DOHH2 (cell line): Measurements from ENCODE around the gene SPNS2.

Experiments
- H3F3A ChIP-seq: fragments of 200-600 bp; sonication (generic), shearing (Covaris generic); 2 replicates; pipeline ENCODE4 v1.6.0; 2016; ENCODE audit warnings: antibody characterized with exemption, mild to moderate bottlenecking; ENCODE audit not compliant: control insufficient read depth, insufficient read depth
- H3K27ac ChIP-seq: fragments of 200-600 bp; sonication (generic); 2 replicates; pipeline ENCODE4 v1.5.1; 2014; ENCODE audit warnings: low read depth, mild to moderate bottlenecking, low read length, moderate library complexity
- H3K27me3 ChIP-seq: fragments of 200-600 bp; sonication (generic); 2 replicates; pipeline ENCODE4 v1.6.1; 2014; ENCODE audit warnings: mild to moderate bottlenecking, low read length, mixed read lengths; ENCODE audit not compliant: control insufficient read depth
- H3K36me3 ChIP-seq: fragments of 200-600 bp; sonication (generic); 2 replicates; pipeline ENCODE4 v1.6.1; 2014; ENCODE audit warnings: mild to moderate bottlenecking, low read length, moderate library complexity, mixed read lengths; ENCODE audit not compliant: control insufficient read depth
- H3K4me1 ChIP-seq: fragments of 200-600 bp; sonication (generic); 2 replicates; pipeline ENCODE4 v1.6.1; 2014; ENCODE audit warnings: mild to moderate bottlenecking, low read length, mixed read lengths; ENCODE audit not compliant: control insufficient read depth
- H3K4me2 ChIP-seq: fragments of 200-600 bp; sonication (generic); 2 replicates; pipeline ENCODE4 v1.6.0; 2014; ENCODE audit warnings: mild to moderate bottlenecking, low read length, moderate library complexity
- H3K4me3 ChIP-seq: fragments of 200-600 bp; sonication (generic); 2 replicates; pipeline ENCODE4 v1.5.1; 2014; ENCODE audit warnings: mild to moderate bottlenecking, low read length, mixed read lengths
- H3K79me2 ChIP-seq: fragments of 200-600 bp; sonication (generic); 2 replicates; pipeline ENCODE4 v1.6.1; 2014; ENCODE audit warnings: mild to moderate bottlenecking, low read length, mixed read lengths; ENCODE audit not compliant: control insufficient read depth
- H3K9me2 ChIP-seq: fragments of 200-600 bp; sonication (generic); replicated peaks from 2 replicates; pipeline ENCODE4 v1.6.1; 2014; ENCODE audit warnings: mild to moderate bottlenecking, low read length, mixed read lengths; ENCODE audit not compliant: control insufficient read depth
- H3K9me3 ChIP-seq: fragments of 200-600 bp; sonication (generic); 2 replicates; pipeline ENCODE4 v1.6.1; 2014; ENCODE audit warnings: antibody characterized with exemption, low read length, mixed read lengths; ENCODE audit not compliant: control insufficient read depth, insufficient read depth
- H4K20me1 ChIP-seq: fragments of 200-600 bp; sonication (generic); 2 replicates; pipeline ENCODE4 v1.6.0; 2014; ENCODE audit warnings: low read depth, mild to moderate bottlenecking, antibody characterized with exemption, low read length, moderate library complexity; ENCODE audit not compliant: control insufficient read depth, insufficient read depth
- EZH2phosphoT487 ChIP-seq: fragments of 200-600 bp; sonication (generic); IDR thresholded peaks from 2 replicates; pipeline ENCODE4 v1.6.1; 2017; ENCODE audit warnings: borderline replicate concordance, mild to moderate bottlenecking, antibody characterized with exemption, low read length, moderate library complexity, mixed read lengths
- TF ChIP-seq, protein P1 (sequence below): fragments of 200-600 bp; sonication (generic); IDR thresholded peaks from one replicate; pipeline ENCODE4 v1.5.1; 2014; ENCODE audit warnings: antibody characterized with exemption, mild to moderate bottlenecking, low read depth, low read length; ENCODE audit not compliant: poor library complexity, severe bottlenecking

SPNS2 gene

GRCh38 chr17:4478318-4478830 is 20.3 kb upstream of the SPNS2 start:
- no peaks in the 10 kb centered on the region for H3K9me3 ChIP-seq
- H3K36me3 ChIP-seq = no peaks in the 10 kb centered on the region
- H3K27ac ChIP-seq = no peak overlapping the region
- TF ChIP-seq, protein P1, sequence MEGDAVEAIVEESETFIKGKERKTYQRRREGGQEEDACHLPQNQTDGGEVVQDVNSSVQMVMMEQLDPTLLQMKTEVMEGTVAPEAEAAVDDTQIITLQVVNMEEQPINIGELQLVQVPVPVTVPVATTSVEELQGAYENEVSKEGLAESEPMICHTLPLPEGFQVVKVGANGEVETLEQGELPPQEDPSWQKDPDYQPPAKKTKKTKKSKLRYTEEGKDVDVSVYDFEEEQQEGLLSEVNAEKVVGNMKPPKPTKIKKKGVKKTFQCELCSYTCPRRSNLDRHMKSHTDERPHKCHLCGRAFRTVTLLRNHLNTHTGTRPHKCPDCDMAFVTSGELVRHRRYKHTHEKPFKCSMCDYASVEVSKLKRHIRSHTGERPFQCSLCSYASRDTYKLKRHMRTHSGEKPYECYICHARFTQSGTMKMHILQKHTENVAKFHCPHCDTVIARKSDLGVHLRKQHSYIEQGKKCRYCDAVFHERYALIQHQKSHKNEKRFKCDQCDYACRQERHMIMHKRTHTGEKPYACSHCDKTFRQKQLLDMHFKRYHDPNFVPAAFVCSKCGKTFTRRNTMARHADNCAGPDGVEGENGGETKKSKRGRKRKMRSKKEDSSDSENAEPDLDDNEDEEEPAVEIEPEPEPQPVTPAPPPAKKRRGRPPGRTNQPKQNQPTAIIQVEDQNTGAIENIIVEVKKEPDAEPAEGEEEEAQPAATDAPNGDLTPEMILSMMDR = no peak
- TF ChIP-seq EZH2phosphoT487 = no peak
- H4K20me1 ChIP-seq = no peaks in the 10 kb centered on the region
- H3K4me2 ChIP-seq = no peak overlapping the region
- no peaks in the 10 kb centered on the region for H3K27me3 ChIP-seq
- no peaks in the 10 kb centered on the region for H3F3A ChIP-seq
- peaks cover 12% of the 10 kb centered on the region for H3K4me1 ChIP-seq
- H3K9me2 ChIP-seq = no peaks in the 10 kb centered on the region
- H3K79me2 ChIP-seq = no peaks in the 10 kb centered on the region
- H3K4me3 ChIP-seq = no peak overlapping the region

DNA sequence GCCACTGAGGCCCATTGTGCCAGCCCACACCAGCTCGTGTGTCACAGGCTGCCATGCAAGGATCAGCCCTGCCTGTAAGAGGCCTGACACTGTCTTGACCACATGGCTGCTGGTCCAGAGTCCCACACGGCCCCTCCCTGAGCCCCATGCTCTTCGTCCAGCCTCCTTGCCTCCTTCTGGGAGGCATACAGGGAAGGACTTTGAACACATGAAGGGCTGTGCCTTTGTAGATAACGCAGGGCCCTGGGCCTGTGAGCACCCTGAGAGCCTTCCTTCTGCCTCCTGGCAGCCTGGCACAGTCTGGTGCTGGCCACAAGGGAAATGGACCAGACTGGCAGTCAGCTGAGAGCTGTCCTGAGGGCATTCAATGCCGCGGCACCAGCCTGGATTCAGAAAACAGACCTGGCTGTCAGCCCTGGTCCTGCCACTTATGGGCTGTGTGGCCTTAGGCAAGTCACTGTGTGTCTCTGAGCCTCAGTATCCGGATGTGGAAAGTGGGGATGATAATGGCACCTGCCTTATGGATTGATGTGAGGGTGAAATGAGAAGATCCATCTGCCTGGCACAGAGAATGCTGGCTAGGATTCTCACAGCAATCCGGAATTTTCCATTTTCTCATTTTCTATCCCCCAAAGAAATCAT is 19.2 kb upstream of the SPNS2 start:
- no peak for TF ChIP-seq EZH2phosphoT487
- TF ChIP-seq, protein P1 = no peak
- peaks cover 12% of the 10 kb centered on the region for H3K4me1 ChIP-seq

GRCh38 chr17:4479982-4480751 is 18.5 kb upstream of the SPNS2 start:
- TF ChIP-seq, protein P1 = no peak
- no peak for TF ChIP-seq EZH2phosphoT487
- Histone ChIP-seq H4K20me1 (no peaks in the 10 kb centered on the region), H3K4me1 (peaks cover 12% of the 10 kb centered on the region), H3K4me2 (no peak overlapping the region; the same call in 1 of the 2 replicates), H3K27ac (no peak overlapping the region), H3K9me2 (no peaks in the 10 kb centered on the region), H3K27me3 (no peaks in the 10 kb centered on the region), H3K36me3 (no peaks in the 10 kb centered on the region), H3K79me2 (no peaks in the 10 kb centered on the region), H3K4me3 (no peak overlapping the region), H3F3A (no peaks in the 10 kb centered on the region), H3K9me3 (no peaks in the 10 kb centered on the region)

More for the DNA sequence above, 19.2 kb upstream of the SPNS2 start:
- Histone ChIP-seq H4K20me1 (no peaks in the 10 kb centered on the region), H3K27ac (no peak overlapping the region), H3K4me3 (no peak overlapping the region), H3F3A (no peaks in the 10 kb centered on the region), H3K9me2 (no peaks in the 10 kb centered on the region), H3K4me2 (no peak overlapping the region), H3K9me3 (no peaks in the 10 kb centered on the region), H3K79me2 (no peaks in the 10 kb centered on the region), H3K36me3 (no peaks in the 10 kb centered on the region), H3K27me3 (no peaks in the 10 kb centered on the region)
